Central memory CD8-positive, alpha-beta T cell (primary cell): ENCODE data around the gene MRPS27.
"Not testable (repeated sequence)": the region's sequence is repeated elsewhere in the genome, so short reads cannot be mapped to it uniquely, and the experiment has no call there.

Source experiments
- ATAC-seq: fragments of 150-1000 bp; cut with Tn5 transposase; replicated peaks from 2 replicates; pipeline ENCODE4 v1.10.0; 2022; ENCODE audit warnings: mild to moderate bottlenecking, moderate FRiP score, moderate number of reproducible peaks; ENCODE audit not compliant: poor library complexity, severe bottlenecking; ENCODE audit errors: extremely low read depth
- DNase-seq, 2 donors: peaks; one replicate each; pipeline ENCODE4 v3.0.0; 2021; ENCODE audit warnings: low spot score in 2 of 2
- H3K27ac Mint-ChIP-seq: one replicate; pipeline ENCODE4 v1.8.0; 2022; ENCODE audit warnings: low read depth, mild to moderate bottlenecking, moderate library complexity, mixed read lengths
- H3K27me3 Mint-ChIP-seq: one replicate; pipeline ENCODE4 v1.8.0; 2022; ENCODE audit warnings: mixed read lengths
- H3K36me3 Mint-ChIP-seq: one replicate; pipeline ENCODE4 v1.8.0; 2022; ENCODE audit warnings: mild to moderate bottlenecking, moderate library complexity, mixed read lengths; ENCODE audit not compliant: insufficient read depth
- H3K4me1 Mint-ChIP-seq: one replicate; pipeline ENCODE4 v1.8.0; 2022; ENCODE audit warnings: mixed read lengths
- H3K4me3 Mint-ChIP-seq: one replicate; pipeline ENCODE4 v1.8.0; 2022; ENCODE audit warnings: mild to moderate bottlenecking, moderate library complexity, mixed read lengths
- H3K9me3 Mint-ChIP-seq: one replicate; pipeline ENCODE4 v1.8.0; 2022; ENCODE audit warnings: mixed read lengths

The MRPS27 gene

DNA sequence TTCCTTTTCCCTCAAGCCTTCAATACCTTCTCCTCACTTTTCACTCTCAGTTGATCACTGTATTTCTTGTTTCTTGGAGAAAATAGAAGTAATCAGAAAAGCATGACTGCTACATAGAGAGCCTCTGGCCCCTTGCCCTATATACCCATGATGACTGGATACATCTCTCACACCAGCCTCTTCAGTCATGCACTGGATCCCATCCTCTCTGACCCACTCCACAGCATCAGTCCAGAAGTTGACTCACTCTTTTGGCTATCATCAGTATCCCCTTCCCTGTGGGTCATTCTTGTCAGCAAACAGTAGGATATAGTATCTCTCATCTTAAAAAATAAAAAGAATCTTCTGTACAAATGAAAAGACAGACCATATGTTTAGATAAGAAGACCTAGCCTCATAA lies 33.0 kb upstream of the MRPS27 start:
- DNase-seq (no peak), ATAC-seq (no peak)
- no peaks in the 10 kb centered on the region for H3K9me3 Mint-ChIP-seq
- H3K4me1 Mint-ChIP-seq = no peaks in the 10 kb centered on the region
- H3K27me3 Mint-ChIP-seq = no peaks in the 10 kb centered on the region
- no peak overlapping the region for H3K27ac Mint-ChIP-seq
- peaks cover 5% of the 10 kb centered on the region for H3K36me3 Mint-ChIP-seq
- no peak overlapping the region for H3K4me3 Mint-ChIP-seq

GRCh38 chr5:72352616-72353015 lies 32.6 kb upstream of the MRPS27 start:
- no peaks in the 10 kb centered on the region for H3K9me3 Mint-ChIP-seq
- H3K4me3 Mint-ChIP-seq = no peak overlapping the region
- H3K4me1 Mint-ChIP-seq = no peaks in the 10 kb centered on the region
- H3K27me3 Mint-ChIP-seq = no peaks in the 10 kb centered on the region
- DNase-seq (no peak), ATAC-seq (no peak)
- no peak overlapping the region for H3K27ac Mint-ChIP-seq
- H3K36me3 Mint-ChIP-seq = peaks cover 4% of the 10 kb centered on the region

DNA sequence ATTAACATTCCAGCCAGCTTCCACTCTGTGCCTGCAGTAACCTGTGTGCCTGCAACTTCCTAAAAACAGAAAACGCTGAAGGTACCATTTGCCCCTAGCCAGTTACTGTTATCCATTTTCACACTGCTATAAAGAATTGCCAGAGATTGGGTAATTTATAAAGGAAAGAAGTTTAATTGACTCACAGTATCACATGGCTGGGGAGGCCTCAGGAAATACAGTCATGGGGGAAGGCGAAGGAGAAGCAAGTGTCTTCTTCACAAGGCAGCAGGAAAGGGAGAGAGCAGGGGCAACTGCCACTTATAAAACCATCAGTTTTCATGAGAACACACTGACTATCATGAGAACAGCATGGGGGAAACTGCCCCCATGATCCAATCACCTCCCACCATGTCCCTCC lies 31.3 kb upstream of the MRPS27 start:
- Mint-ChIP-seq H3K27ac (no peak overlapping the region), H3K27me3 (no peaks in the 10 kb centered on the region), H3K4me1 (no peaks in the 10 kb centered on the region), H3K9me3 (no peaks in the 10 kb centered on the region), H3K4me3 (no peak overlapping the region), H3K36me3 (peaks cover 4% of the 10 kb centered on the region)
- ATAC-seq (no peak), DNase-seq (no peak)

- DNase-seq (no peak), ATAC-seq (no peak)
- H3K9me3 Mint-ChIP-seq = no peaks in the 10 kb centered on the region
- H3K4me1 Mint-ChIP-seq = no peaks in the 10 kb centered on the region
- H3K36me3 Mint-ChIP-seq = peaks cover 8% of the 10 kb centered on the region
- H3K27me3 Mint-ChIP-seq = no peaks in the 10 kb centered on the region
- H3K4me3 Mint-ChIP-seq = no peak overlapping the region
- H3K27ac Mint-ChIP-seq = no peak overlapping the region
These were observed 27.8 kb upstream of the MRPS27 start for GRCh38 chr5:72347801-72348308.

DNA sequence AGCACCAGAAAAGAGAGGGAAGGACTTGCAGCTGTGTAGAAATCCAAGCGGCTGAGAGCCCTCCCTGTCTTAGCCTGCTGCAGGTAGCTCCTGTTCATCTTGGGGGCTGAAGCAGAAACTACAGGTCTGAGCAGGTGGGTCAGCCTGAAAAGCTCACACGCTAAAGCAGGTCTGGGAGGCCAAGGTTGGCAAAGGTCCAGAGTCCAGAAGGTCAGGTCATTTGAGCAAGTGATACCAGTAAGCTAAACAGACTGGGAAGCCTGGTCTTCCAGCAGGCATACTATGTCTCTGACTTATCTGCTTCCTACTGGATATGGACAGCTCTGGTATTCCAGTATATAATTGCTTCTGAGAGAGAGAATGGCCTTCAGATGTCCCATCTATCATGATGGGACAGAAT lies 26.4 kb upstream of the MRPS27 start:
- no peak overlapping the region for H3K27ac Mint-ChIP-seq
- ATAC-seq = no peak

GRCh38 chr5:72338689-72339209 lies 18.7 kb upstream of the MRPS27 start:
- Mint-ChIP-seq H3K27me3 (no peaks in the 10 kb centered on the region), H3K36me3 (peaks cover 19% of the 10 kb centered on the region), H3K9me3 (no peaks in the 10 kb centered on the region), H3K27ac (no peak overlapping the region), H3K4me1 (no peaks in the 10 kb centered on the region), H3K4me3 (no peak overlapping the region)
- ATAC-seq (no peak), DNase-seq (no peak)

More for the DNA sequence above, 26.4 kb upstream of the MRPS27 start:
- DNase-seq = no peak
- Mint-ChIP-seq H3K4me3 (no peak overlapping the region), H3K4me1 (no peaks in the 10 kb centered on the region), H3K27me3 (no peaks in the 10 kb centered on the region), H3K36me3 (peaks cover 8% of the 10 kb centered on the region), H3K9me3 (no peaks in the 10 kb centered on the region)

DNA sequence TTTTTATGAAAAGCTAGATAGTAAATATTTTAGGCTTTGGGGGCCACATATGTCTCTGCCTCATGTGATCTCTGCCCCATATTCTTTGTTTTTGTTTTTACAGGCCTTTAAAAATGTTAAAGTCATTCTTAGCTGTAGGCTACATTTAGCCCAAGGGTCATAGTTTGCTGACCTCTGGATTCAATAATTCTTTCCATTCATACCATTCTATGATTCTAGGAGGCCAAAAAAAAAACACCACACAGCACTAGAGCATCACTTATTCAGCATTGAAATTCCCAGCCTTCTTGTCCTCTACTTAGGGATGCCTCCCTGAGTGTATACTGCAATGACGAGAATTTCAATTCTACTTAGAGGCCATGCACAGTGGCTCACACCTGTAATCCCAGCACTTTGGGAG lies 17.1 kb upstream of the MRPS27 start:
- Mint-ChIP-seq H3K4me1 (no peaks in the 10 kb centered on the region), H3K9me3 (no peaks in the 10 kb centered on the region), H3K4me3 (no peak overlapping the region), H3K36me3 (peaks cover 19% of the 10 kb centered on the region), H3K27ac (no peak overlapping the region), H3K27me3 (no peaks in the 10 kb centered on the region)
- ATAC-seq = no peak
- DNase-seq = no peak

- no peak overlapping the region for H3K27ac Mint-ChIP-seq
- peaks cover 34% of the 10 kb centered on the region for H3K36me3 Mint-ChIP-seq
These were observed 10.7 kb upstream of the MRPS27 start for GRCh38 chr5:72330712-72331111.

DNA sequence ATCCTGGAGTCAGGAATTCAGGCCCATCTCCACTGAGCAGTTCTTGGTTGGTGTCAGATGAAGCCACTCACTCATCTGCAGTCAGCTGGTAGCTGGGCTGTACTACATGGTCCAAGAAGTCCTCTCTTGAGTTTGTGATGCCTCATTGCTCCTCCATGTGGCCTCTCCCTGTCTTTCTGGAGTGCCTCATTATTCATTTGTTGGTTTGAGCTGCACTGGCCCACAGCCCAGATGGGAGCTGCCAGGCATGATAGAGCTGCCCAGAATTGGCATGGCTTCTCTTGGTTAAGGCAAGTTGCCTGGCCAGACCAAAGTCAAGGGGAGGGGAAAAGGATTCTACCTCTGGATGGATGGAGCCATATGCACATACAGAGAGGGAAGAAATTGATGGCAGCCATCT lies 8.1 kb upstream of the MRPS27 start:
- H3K27ac Mint-ChIP-seq = no peak overlapping the region
- H3K36me3 Mint-ChIP-seq = peaks cover 30% of the 10 kb centered on the region
- no peaks in the 10 kb centered on the region for H3K9me3 Mint-ChIP-seq
- H3K4me3 Mint-ChIP-seq = no peak overlapping the region
- DNase-seq (no peak), ATAC-seq (no peak)
- peaks cover 6% of the 10 kb centered on the region for H3K4me1 Mint-ChIP-seq
- H3K27me3 Mint-ChIP-seq = no peaks in the 10 kb centered on the region

More at GRCh38 chr5:72330712-72331111, 10.7 kb upstream of the MRPS27 start:
- no peak for ATAC-seq
- Mint-ChIP-seq H3K4me1 (no peaks in the 10 kb centered on the region), H3K4me3 (no peak overlapping the region), H3K9me3 (no peaks in the 10 kb centered on the region), H3K27me3 (no peaks in the 10 kb centered on the region)
- no peak for DNase-seq

DNA sequence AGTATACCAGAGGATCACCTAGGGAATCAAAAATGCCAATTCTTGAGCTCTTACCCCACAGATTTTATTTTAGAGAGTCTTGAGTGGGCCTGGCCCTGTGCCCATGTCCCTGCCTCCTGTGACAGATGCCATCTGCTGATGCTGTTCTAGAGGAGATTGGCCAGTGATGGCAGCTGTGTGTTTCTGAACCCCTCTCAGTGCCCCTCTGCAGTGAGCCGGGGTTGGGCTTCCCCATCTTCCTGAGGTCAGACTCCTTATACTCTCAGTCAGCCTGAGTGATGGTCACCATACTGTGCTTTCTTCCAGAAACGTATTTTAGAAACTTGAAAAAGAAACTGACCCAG lies 6.2 kb upstream of the MRPS27 start:
- Mint-ChIP-seq H3K27ac (no peak overlapping the region), H3K4me3 (no peak overlapping the region), H3K9me3 (no peaks in the 10 kb centered on the region), H3K36me3 (peaks cover 28% of the 10 kb centered on the region), H3K4me1 (peaks cover 6% of the 10 kb centered on the region), H3K27me3 (no peaks in the 10 kb centered on the region)
- no peak for DNase-seq
- no peak for ATAC-seq

- no peak for DNase-seq
- Mint-ChIP-seq H3K4me1 (peaks cover 6% of the 10 kb centered on the region), H3K27ac (no peak overlapping the region), H3K36me3 (peaks cover 28% of the 10 kb centered on the region), H3K27me3 (no peaks in the 10 kb centered on the region), H3K4me3 (no peak overlapping the region), H3K9me3 (no peaks in the 10 kb centered on the region)
- no peak for ATAC-seq
These were observed 5.7 kb upstream of the MRPS27 start for GRCh38 chr5:72325566-72326305.

- no peaks in the 10 kb centered on the region for H3K9me3 Mint-ChIP-seq
- ATAC-seq = no peak
- H3K36me3 Mint-ChIP-seq = peaks cover 25% of the 10 kb centered on the region
- H3K4me3 Mint-ChIP-seq = no peak overlapping the region
- peaks cover 11% of the 10 kb centered on the region for H3K4me1 Mint-ChIP-seq
- no peaks in the 10 kb centered on the region for H3K27me3 Mint-ChIP-seq
- no peak for DNase-seq
- no peak overlapping the region for H3K27ac Mint-ChIP-seq
These were observed 4.3 kb upstream of the MRPS27 start for GRCh38 chr5:72324189-72324825.

DNA sequence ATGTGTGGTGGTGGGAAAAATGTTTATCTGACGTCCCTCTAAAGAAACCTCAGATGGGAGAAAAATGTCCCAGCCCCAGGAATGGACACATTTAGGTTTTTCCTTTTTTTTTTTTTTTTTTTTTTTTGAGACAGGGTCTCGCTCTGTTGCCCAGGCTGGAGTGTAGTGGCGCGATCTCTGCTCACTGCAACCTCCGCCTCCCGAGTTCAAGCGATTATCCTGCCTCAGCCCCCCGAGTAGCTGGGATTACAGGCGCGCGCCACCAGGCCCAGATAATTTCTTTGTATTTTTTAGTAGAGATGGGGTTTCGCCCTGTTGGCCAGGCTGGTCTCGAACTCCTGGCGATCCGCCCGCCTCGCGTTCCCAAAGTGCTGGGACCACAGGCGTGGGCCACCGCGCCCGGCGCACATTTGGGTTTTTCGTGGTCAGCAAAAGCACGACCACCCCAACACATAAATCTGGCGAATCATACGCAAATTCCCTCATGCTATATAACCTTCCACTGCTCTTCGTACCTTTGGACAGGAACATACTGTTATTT lies 535 bp downstream of the MRPS27 start:
- H3K9me3 Mint-ChIP-seq, ATAC-seq: not testable (repeated sequence)

More for the DNA sequence above, 535 bp downstream of the MRPS27 start:
- H3K27me3 Mint-ChIP-seq, DNase-seq: not testable (repeated sequence)
- Mint-ChIP-seq H3K4me1 (peaks cover 30% of the 10 kb centered on the region), H3K36me3 (peaks cover 11% of the 10 kb centered on the region), H3K27ac (peak overlapping the region; percentile 81), H3K4me3 (peak overlapping the region; percentile 95)
